Measurements from ENCODE around the gene EMID1.
"Not testable (repeated sequence)": the region's sequence is repeated elsewhere in the genome, so short reads cannot be mapped to it uniquely, and the experiment has no call there.

The EMID1 gene

GRCh38 chr22:29230972-29231875 is 25.5 kb downstream of the EMID1 start:
- no peak for TF ChIP-seq CTCF (IDR thresholded peaks at IDR 0.05; ENCODE audit: low read depth, low read length, missing control alignments)
- H3K4me3 ChIP-seq (replicated peaks; ENCODE audit: low read depth, low read length): no peak overlapping the region
- no peak for DNase-seq (ENCODE audit: extremely low read depth, low read depth)

- no peak for DNase-seq (ENCODE audit: extremely low read depth, low read depth)
- no peak overlapping the region for H3K4me3 ChIP-seq (replicated peaks; ENCODE audit: low read depth, low read length)
- TF ChIP-seq CTCF (IDR thresholded peaks at IDR 0.05; ENCODE audit: low read depth, low read length, missing control alignments): no peak
Measured at GRCh38 chr22:29231971-29232959, 26.6 kb downstream of the EMID1 start.

- DNase-seq (ENCODE audit: extremely low read depth, low read depth): no peak
- no peak overlapping the region for H3K4me3 ChIP-seq (replicated peaks; ENCODE audit: low read depth, low read length)
- TF ChIP-seq CTCF (IDR thresholded peaks at IDR 0.05; ENCODE audit: low read depth, low read length, missing control alignments): no peak
Measured at GRCh38 chr22:29233277-29233877, 27.7 kb downstream of the EMID1 start.

DNA sequence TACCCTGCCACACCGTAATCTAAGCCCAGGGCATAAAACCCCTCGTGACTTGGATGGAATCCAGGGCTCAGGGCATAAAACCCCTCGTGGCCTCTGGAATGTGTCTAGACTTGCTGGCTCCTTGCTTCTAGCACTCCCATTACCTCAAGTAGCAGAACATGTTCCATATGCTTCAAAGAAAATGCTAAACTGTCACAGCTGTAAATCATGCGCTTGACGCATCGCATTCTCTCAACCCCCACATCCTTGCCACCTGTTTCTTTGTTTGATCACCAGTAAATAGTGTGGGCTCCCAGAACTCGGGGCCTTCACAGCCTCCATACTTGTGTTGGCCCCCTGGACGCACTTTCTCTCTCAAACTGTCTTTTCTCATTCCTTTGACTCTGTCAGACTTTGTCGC is 34.8 kb downstream of the EMID1 start:
- not testable (repeated sequence) for DNase-seq (ENCODE audit: extremely low read depth, low read depth); H3K4me3 ChIP-seq (replicated peaks; ENCODE audit: low read depth, low read length)

DNA sequence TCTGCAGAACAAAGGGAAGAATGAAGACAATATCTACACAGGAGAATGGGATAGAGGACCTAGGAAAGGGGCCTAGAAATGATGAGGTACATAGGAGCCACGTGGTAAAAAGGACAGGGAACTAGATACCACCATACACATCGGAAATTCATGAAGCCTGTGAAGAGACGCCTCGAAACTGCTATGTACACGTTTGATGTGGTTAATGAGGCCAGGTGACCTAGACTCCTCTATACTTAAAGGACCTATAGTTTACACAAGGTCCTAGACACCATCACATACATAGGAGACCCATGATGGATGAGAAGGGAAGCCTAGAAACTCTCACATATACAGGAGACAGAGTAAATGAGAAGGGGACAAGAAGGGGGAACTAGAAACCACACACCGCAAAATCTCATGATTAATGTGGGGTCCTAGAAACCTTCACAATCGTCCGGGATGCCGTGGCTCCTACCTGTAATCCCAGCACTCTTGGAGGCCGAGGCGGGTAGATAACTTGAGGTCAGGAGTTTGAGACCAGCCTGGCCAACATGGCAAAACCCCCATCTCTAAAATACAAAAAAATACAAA is 38.3 kb downstream of the EMID1 start:
- TF ChIP-seq CTCF (IDR thresholded peaks at IDR 0.05; ENCODE audit: low read depth, low read length, missing control alignments): no peak
- no peak overlapping the region for H3K4me3 ChIP-seq (replicated peaks; ENCODE audit: low read depth, low read length)
- no peak for DNase-seq (ENCODE audit: extremely low read depth, low read depth)

- no peak for DNase-seq (ENCODE audit: extremely low read depth, low read depth)
- H3K4me3 ChIP-seq (replicated peaks; ENCODE audit: low read depth, low read length): no peak overlapping the region
- no peak for TF ChIP-seq CTCF (IDR thresholded peaks at IDR 0.05; ENCODE audit: low read depth, low read length, missing control alignments)
Measured at GRCh38 chr22:29244785-29245625, 39.3 kb downstream of the EMID1 start.
